H1 (cell line): ENCODE data around the gene NR2F2. TPM values are rescaled to one million over a fixed set of nuclear protein-coding genes. Genes with fewer than 3 reads are reported as not detected.

Experiments used
- E2F6 ChIP-seq: IDR thresholded peaks from 2 replicates; pipeline ENCODE4 v1.6.1; 2012; ENCODE audit warnings: inconsistent platforms
- KDM1A ChIP-seq: fragments of 200-600, 300-600 bp; sonication (generic); IDR thresholded peaks from 2 replicates; pipeline ENCODE4 v1.7.1; 2016; ENCODE audit warnings: mild to moderate bottlenecking, low read length, borderline replicate concordance
- KDM5A ChIP-seq: fragments of 200-600 bp; IDR thresholded peaks from 2 replicates; pipeline ENCODE4 v1.7.1; 2012; ENCODE audit warnings: mild to moderate bottlenecking, low read length, inconsistent platforms, mixed read lengths
- POU5F1 ChIP-seq: IDR thresholded peaks from 2 replicates; pipeline ENCODE4 v1.6.1; 2011; ENCODE audit warnings: low read depth, mild to moderate bottlenecking, low read length, moderate library complexity
- RAD21 ChIP-seq, 2 experiments: IDR thresholded peaks in 1 of 2; conservative IDR thresholded peaks in 1 of 2; 2 replicates each; pipeline ENCODE4 v1.6.1; 2011; ENCODE audit warnings: low read depth in 2 of 2, low read length in 2 of 2, improper control_type of control experiment in 1 of 2, inconsistent platforms in 1 of 2, mild to moderate bottlenecking in 1 of 2, moderate library complexity in 1 of 2
- SIX5 ChIP-seq: IDR thresholded peaks from 2 replicates; pipeline ENCODE4 v1.6.1; 2011; ENCODE audit warnings: mild to moderate bottlenecking, low read depth, low read length
- TEAD4 ChIP-seq: IDR thresholded peaks from 2 replicates; pipeline ENCODE4 v1.6.1; 2012; ENCODE audit warnings: low read depth, low read length, inconsistent platforms, mixed read lengths
- polyA plus RNA-seq, 7 experiments: library from polyadenylated mRNA; depleted of rRNA in 3 of 7; stranded (reverse) in 5 of 7; unstranded in 2 of 7; fragments of >200 nt in 5 of 7; fragments of 200-250 nt in 2 of 7; gene quantifications; 1 replicate in 5 of 7; 2 replicates in 1 of 7; 4 replicates in 1 of 7; pipeline versions ENCODE4 v1.2.1 to v1.2.3, GENCODE V29; 2011 to 2013; ENCODE audit warnings: missing spikeins in 2 of 7, mixed read lengths in 2 of 7
- total RNA-seq: library from RNA; stranded (reverse); fragmentation: NEBNext Ultra II Directional; extraction: Animal tissue kit (Norgen Biotek cat#: 25700); gene quantifications from 2 replicates; pipeline ENCODE4 v1.2.1, GENCODE V29; 2021
- TF ChIP-seq, protein P1 (sequence below): fragments of 300-600 bp; sonication (generic); IDR thresholded peaks from 2 replicates; pipeline ENCODE4 v1.7.1; 2012; ENCODE audit warnings: low read length, moderate library complexity, mild to moderate bottlenecking, inconsistent platforms; ENCODE audit not compliant: insufficient replicate concordance

The NR2F2 gene
- total and polyA plus RNA-seq, 2 of the 8 experiments (the other 6 are each of a cell fraction or from before 2014, with no cell fraction given): 0.03 TPM; not detected in 1

DNA sequence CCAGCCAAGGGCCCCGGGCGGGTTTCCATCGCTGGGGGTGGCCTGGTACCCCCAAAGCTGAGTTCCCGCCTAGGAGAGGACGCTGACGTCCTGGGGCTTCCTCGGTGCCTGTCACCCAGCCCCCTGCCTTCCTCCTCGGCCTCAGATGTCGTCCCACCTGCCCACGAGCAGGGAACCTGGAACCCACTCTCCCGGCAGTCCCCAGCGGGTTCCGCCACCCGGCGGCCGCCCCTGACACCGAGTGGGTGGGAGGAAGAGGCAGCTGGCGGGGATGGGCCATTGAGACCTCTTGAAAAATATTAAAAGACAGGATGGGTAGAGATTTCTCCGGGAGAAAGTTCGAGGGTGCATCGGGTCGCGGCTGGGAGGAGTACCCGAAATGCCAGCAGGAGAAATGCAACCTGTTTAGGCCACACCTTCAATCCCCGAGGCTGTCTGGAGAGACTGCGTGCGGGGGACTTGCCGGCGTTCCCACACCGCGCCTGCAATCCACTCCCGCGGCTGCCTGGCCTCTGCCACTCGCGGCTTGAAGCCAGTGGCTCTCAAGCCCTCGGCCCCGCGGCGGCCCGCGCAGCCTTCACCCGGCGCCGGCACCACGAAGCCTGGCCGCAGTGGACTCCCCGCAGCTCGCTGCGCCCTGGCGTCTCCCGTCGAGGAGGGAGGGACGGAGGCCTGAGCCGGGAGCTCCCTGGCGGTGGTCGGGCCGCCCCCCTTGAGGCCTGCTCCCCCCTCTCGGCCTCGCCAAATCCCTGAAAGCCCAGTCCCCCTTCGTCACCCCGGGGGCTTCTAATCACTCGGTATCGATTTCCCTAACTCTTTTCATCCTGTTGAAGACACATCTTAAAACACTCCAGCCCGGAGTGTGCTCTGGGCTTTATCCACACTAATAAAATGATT, 8.6 kb upstream of the NR2F2 start (continued):
- TF ChIP-seq, protein P1, sequence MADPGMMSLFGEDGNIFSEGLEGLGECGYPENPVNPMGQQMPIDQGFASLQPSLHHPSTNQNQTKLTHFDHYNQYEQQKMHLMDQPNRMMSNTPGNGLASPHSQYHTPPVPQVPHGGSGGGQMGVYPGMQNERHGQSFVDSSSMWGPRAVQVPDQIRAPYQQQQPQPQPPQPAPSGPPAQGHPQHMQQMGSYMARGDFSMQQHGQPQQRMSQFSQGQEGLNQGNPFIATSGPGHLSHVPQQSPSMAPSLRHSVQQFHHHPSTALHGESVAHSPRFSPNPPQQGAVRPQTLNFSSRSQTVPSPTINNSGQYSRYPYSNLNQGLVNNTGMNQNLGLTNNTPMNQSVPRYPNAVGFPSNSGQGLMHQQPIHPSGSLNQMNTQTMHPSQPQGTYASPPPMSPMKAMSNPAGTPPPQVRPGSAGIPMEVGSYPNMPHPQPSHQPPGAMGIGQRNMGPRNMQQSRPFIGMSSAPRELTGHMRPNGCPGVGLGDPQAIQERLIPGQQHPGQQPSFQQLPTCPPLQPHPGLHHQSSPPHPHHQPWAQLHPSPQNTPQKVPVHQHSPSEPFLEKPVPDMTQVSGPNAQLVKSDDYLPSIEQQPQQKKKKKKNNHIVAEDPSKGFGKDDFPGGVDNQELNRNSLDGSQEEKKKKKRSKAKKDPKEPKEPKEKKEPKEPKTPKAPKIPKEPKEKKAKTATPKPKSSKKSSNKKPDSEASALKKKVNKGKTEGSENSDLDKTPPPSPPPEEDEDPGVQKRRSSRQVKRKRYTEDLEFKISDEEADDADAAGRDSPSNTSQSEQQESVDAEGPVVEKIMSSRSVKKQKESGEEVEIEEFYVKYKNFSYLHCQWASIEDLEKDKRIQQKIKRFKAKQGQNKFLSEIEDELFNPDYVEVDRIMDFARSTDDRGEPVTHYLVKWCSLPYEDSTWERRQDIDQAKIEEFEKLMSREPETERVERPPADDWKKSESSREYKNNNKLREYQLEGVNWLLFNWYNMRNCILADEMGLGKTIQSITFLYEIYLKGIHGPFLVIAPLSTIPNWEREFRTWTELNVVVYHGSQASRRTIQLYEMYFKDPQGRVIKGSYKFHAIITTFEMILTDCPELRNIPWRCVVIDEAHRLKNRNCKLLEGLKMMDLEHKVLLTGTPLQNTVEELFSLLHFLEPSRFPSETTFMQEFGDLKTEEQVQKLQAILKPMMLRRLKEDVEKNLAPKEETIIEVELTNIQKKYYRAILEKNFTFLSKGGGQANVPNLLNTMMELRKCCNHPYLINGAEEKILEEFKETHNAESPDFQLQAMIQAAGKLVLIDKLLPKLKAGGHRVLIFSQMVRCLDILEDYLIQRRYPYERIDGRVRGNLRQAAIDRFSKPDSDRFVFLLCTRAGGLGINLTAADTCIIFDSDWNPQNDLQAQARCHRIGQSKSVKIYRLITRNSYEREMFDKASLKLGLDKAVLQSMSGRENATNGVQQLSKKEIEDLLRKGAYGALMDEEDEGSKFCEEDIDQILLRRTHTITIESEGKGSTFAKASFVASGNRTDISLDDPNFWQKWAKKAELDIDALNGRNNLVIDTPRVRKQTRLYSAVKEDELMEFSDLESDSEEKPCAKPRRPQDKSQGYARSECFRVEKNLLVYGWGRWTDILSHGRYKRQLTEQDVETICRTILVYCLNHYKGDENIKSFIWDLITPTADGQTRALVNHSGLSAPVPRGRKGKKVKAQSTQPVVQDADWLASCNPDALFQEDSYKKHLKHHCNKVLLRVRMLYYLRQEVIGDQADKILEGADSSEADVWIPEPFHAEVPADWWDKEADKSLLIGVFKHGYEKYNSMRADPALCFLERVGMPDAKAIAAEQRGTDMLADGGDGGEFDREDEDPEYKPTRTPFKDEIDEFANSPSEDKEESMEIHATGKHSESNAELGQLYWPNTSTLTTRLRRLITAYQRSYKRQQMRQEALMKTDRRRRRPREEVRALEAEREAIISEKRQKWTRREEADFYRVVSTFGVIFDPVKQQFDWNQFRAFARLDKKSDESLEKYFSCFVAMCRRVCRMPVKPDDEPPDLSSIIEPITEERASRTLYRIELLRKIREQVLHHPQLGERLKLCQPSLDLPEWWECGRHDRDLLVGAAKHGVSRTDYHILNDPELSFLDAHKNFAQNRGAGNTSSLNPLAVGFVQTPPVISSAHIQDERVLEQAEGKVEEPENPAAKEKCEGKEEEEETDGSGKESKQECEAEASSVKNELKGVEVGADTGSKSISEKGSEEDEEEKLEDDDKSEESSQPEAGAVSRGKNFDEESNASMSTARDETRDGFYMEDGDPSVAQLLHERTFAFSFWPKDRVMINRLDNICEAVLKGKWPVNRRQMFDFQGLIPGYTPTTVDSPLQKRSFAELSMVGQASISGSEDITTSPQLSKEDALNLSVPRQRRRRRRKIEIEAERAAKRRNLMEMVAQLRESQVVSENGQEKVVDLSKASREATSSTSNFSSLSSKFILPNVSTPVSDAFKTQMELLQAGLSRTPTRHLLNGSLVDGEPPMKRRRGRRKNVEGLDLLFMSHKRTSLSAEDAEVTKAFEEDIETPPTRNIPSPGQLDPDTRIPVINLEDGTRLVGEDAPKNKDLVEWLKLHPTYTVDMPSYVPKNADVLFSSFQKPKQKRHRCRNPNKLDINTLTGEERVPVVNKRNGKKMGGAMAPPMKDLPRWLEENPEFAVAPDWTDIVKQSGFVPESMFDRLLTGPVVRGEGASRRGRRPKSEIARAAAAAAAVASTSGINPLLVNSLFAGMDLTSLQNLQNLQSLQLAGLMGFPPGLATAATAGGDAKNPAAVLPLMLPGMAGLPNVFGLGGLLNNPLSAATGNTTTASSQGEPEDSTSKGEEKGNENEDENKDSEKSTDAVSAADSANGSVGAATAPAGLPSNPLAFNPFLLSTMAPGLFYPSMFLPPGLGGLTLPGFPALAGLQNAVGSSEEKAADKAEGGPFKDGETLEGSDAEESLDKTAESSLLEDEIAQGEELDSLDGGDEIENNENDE: no peak
- TF ChIP-seq TEAD4: no peak
- no peak for TF ChIP-seq POU5F1
- TF ChIP-seq KDM1A: no peak; the same call in 1 of the 2 replicates
- TF ChIP-seq SIX5: no peak
- TF ChIP-seq KDM5A: no peak
- 0 out of 2 replicates have a peak, but pooled peaks have one; percentile 20 for TF ChIP-seq E2F6
- TF ChIP-seq RAD21 (IDR thresholded peaks at IDR 0.05 in 1 of 2, conservative IDR thresholded peaks at IDR 0.05 in 1 of 2; ENCODE audit: low read depth in 2 of 2, low read length in 2 of 2): no peak
